GM12891 (cell line): ENCODE results near the gene HMGN3.

Source experiments
- DNase-seq: peaks from one replicate; pipeline ENCODE4 v3.0.0; 2011; ENCODE audit warnings: low spot score; ENCODE audit not compliant: insufficient read length
- FAIRE-seq: peaks from 2 replicates; lab custom pipeline; 2011; peaks lifted over from hg19 to GRCh38; lab: Jason Lieb, UNC
- PAX5 ChIP-seq: IDR thresholded peaks from 2 replicates; pipeline ENCODE4 v1.6.1; 2011; ENCODE audit warnings: low read length, moderate library complexity, mild to moderate bottlenecking; ENCODE audit not compliant: insufficient read depth, severe bottlenecking
- POLR2A ChIP-seq: IDR thresholded peaks from 2 replicates; pipeline ENCODE4 v1.6.1; 2011; ENCODE audit warnings: low read depth, low read length, control low read depth
- POLR2AphosphoS5 ChIP-seq: IDR thresholded peaks from 2 replicates; pipeline ENCODE4 v1.6.1; 2011; ENCODE audit warnings: low read depth, low read length, control low read depth
- POU2F2 ChIP-seq: IDR thresholded peaks from 2 replicates; pipeline ENCODE4 v1.6.1; 2011; ENCODE audit warnings: low read depth, mild to moderate bottlenecking, control low read depth, low read length, moderate library complexity
- SPI1 ChIP-seq: IDR thresholded peaks from 2 replicates; pipeline ENCODE4 v1.6.1; 2011; ENCODE audit warnings: low read depth, low read length, control low read depth
- TAF1 ChIP-seq: IDR thresholded peaks from 2 replicates; pipeline ENCODE4 v1.6.1; 2011; ENCODE audit warnings: low read depth, low read length, control low read depth

HMGN3 gene

GRCh38 chr6:79196912-79197311, 37.6 kb downstream of the HMGN3 start:
- DNase-seq (no peak), FAIRE-seq (no peak)
- no peak for TF ChIP-seq POLR2AphosphoS5
- TF ChIP-seq SPI1: no peak
- no peak for TF ChIP-seq POLR2A
- TF ChIP-seq TAF1: no peak
- no peak for TF ChIP-seq POU2F2
- no peak for TF ChIP-seq PAX5

GRCh38 chr6:79193971-79194370, 40.5 kb downstream of the HMGN3 start:
- no peak for FAIRE-seq
- DNase-seq: no peak
- TF ChIP-seq POLR2A (no peak), PAX5 (no peak), TAF1 (no peak), SPI1 (no peak), POU2F2 (no peak), POLR2AphosphoS5 (no peak)

- DNase-seq (no peak), FAIRE-seq (no peak)
- TF ChIP-seq POU2F2 (no peak), POLR2A (no peak), TAF1 (no peak), POLR2AphosphoS5 (no peak), PAX5 (no peak), SPI1 (no peak)
These were observed 44.6 kb downstream of the HMGN3 start for GRCh38 chr6:79189760-79190350.

- no peak for FAIRE-seq
- DNase-seq: no peak
- TF ChIP-seq POU2F2 (no peak), SPI1 (no peak), POLR2AphosphoS5 (no peak), TAF1 (no peak), PAX5 (no peak), POLR2A (no peak)
These were observed 45.5 kb downstream of the HMGN3 start for GRCh38 chr6:79188885-79189480.

- DNase-seq (no peak), FAIRE-seq (no peak)
- TF ChIP-seq SPI1 (no peak), POLR2AphosphoS5 (no peak), POU2F2 (no peak), TAF1 (no peak), POLR2A (no peak), PAX5 (no peak)
These were observed 46.4 kb downstream of the HMGN3 start for GRCh38 chr6:79188107-79188506.

- TF ChIP-seq POLR2A (no peak), PAX5 (no peak), POLR2AphosphoS5 (no peak), TAF1 (no peak), SPI1 (no peak), POU2F2 (no peak)
- no peak for DNase-seq
- no peak for FAIRE-seq
These were observed 47.9 kb downstream of the HMGN3 start for GRCh38 chr6:79186564-79186963.

GRCh38 chr6:79184641-79185040, 49.8 kb downstream of the HMGN3 start:
- DNase-seq: no peak
- TF ChIP-seq TAF1 (no peak), SPI1 (no peak), POLR2AphosphoS5 (no peak), POU2F2 (no peak), POLR2A (no peak), PAX5 (no peak)
- no peak for FAIRE-seq

- TF ChIP-seq TAF1 (no peak), PAX5 (no peak), SPI1 (no peak), POLR2A (no peak), POU2F2 (no peak), POLR2AphosphoS5 (no peak)
- FAIRE-seq: no peak
- DNase-seq: no peak
These were observed 50.4 kb downstream of the HMGN3 start for GRCh38 chr6:79184086-79184485.

GRCh38 chr6:79180052-79180451, 54.4 kb downstream of the HMGN3 start:
- no peak for DNase-seq
- FAIRE-seq: no peak
- no peak for TF ChIP-seq SPI1

- TF ChIP-seq POLR2A (no peak), PAX5 (no peak), POLR2AphosphoS5 (no peak), SPI1 (no peak), POU2F2 (no peak), TAF1 (no peak)
- no peak for FAIRE-seq
- no peak for DNase-seq
These were observed 61.1 kb downstream of the HMGN3 start for GRCh38 chr6:79173378-79173777.
